HepG2 (cell line): ENCODE measurements around the gene MIA2. TPM values are rescaled to one million over a fixed set of nuclear protein-coding genes. Genes with fewer than 3 reads are reported as not detected.

ENCODE experiments used
- AHR ChIP-seq: IDR thresholded peaks from 2 replicates; pipeline ENCODE4 v1.6.1; 2018; ENCODE audit warnings: missing genetic modification reagents, missing compliant biosample characterization
- FOSL1 ChIP-seq: sonication (generic); formaldehyde crosslinking; IDR thresholded peaks from 2 replicates; pipeline ENCODE4 v1.9.0; 2021; ENCODE audit warnings: missing genetic modification reagents, borderline replicate concordance
- GLI4 ChIP-seq: sonication (generic); formaldehyde crosslinking; IDR thresholded peaks from 2 replicates; pipeline ENCODE4 v1.5.1; 2020; ENCODE audit warnings: missing genetic modification reagents, mild to moderate bottlenecking, moderate library complexity, borderline replicate concordance
- HNRNPH1 ChIP-seq: fragments of 200-400 bp; formaldehyde crosslinking; optimal IDR thresholded peaks from 2 replicates; pipeline ENCODE3; 2017; ENCODE audit warnings: mild to moderate bottlenecking, low read depth, low read length
- HNRNPK ChIP-seq: fragments of 200-400 bp; formaldehyde crosslinking; IDR thresholded peaks from 2 replicates; pipeline ENCODE4 v1.6.1; 2018; ENCODE audit warnings: low read length, low read depth, moderate library complexity, mild to moderate bottlenecking; ENCODE audit not compliant: poor library complexity, severe bottlenecking
- IKZF4 ChIP-seq: sonication (generic); formaldehyde crosslinking; IDR thresholded peaks from 2 replicates; pipeline ENCODE4 v1.5.1; 2020; ENCODE audit warnings: borderline replicate concordance, mild to moderate bottlenecking, low read depth, missing genetic modification reagents; ENCODE audit errors: not compliant biosample characterization
- KLF13 ChIP-seq: sonication (generic); formaldehyde crosslinking; IDR thresholded peaks from 2 replicates; pipeline ENCODE4 v1.4.0; 2020; ENCODE audit warnings: mild to moderate bottlenecking, missing genetic modification reagents
- MBD4 ChIP-seq: IDR thresholded peaks from 2 replicates; pipeline ENCODE4 v1.6.1; 2012; ENCODE audit warnings: low read length, inconsistent platforms, borderline replicate concordance
- NR2F1 ChIP-seq, 2 experiments: fragments of 450-650 bp in 1 of 2; formaldehyde crosslinking in 1 of 2; IDR thresholded peaks; 2 replicates each; pipeline versions ENCODE4 v1.5.0 to v1.6.1; 2016 to 2020; ENCODE audit warnings: mild to moderate bottlenecking in 1 of 2, missing compliant biosample characterization in 1 of 2, missing genetic modification reagents in 1 of 2, moderate library complexity in 1 of 2
- RFX5 ChIP-seq: IDR thresholded peaks from 2 replicates; pipeline ENCODE4 v1.6.1; 2011; ENCODE audit warnings: low read depth, low read length, improper control_type of control experiment
- YEATS2 ChIP-seq: sonication (generic); formaldehyde crosslinking; IDR thresholded peaks from 2 replicates; pipeline ENCODE4 v1.4.0; 2020; ENCODE audit warnings: missing genetic modification reagents, borderline replicate concordance
- ZBTB20 ChIP-seq: sonication (generic); formaldehyde crosslinking; IDR thresholded peaks from 2 replicates; pipeline ENCODE4 v1.8.1; 2023; ENCODE audit warnings: missing genetic modification reagents, low read depth, mild to moderate bottlenecking, borderline replicate concordance
- ZNF230 ChIP-seq: sonication (generic); formaldehyde crosslinking; IDR thresholded peaks from 2 replicates; pipeline ENCODE4 v1.4.0; 2020; ENCODE audit warnings: mild to moderate bottlenecking, missing genetic modification reagents
- ZNF589 ChIP-seq: sonication (generic); formaldehyde crosslinking; conservative IDR thresholded peaks from 2 replicates; pipeline ENCODE4 v1.8.0; 2022; ENCODE audit warnings: mild to moderate bottlenecking, moderate library complexity, missing genetic modification reagents
- ZNF670 ChIP-seq: sonication (generic); formaldehyde crosslinking; IDR thresholded peaks from 2 replicates; pipeline ENCODE4 v1.8.0; 2022; ENCODE audit warnings: mild to moderate bottlenecking, missing genetic modification reagents, borderline replicate concordance
- ZSCAN31 ChIP-seq: sonication (generic); formaldehyde crosslinking; IDR thresholded peaks from 2 replicates; pipeline ENCODE4 v1.5.0; 2020; ENCODE audit warnings: low read depth, mild to moderate bottlenecking, missing genetic modification reagents
- polyA plus RNA-seq, 8 experiments: library from polyadenylated mRNA; depleted of rRNA in 3 of 8; stranded (reverse) in 7 of 8; unstranded in 1 of 8; fragments of >200 nt; fragmentation: Illumina TruSeq in 4 of 8; extraction: Trizol in 4 of 8; gene quantifications; 2 replicates each; pipeline versions ENCODE4 v1.2.1 to v1.2.3, GENCODE V29; 2011 to 2016; ENCODE audit warnings: low read depth in 4 of 8, missing spikeins in 1 of 8, mixed read lengths in 1 of 8; ENCODE audit not compliant: insufficient read depth in 1 of 8
- total RNA-seq, 5 experiments: library from RNA; depleted of rRNA; stranded (reverse); fragments of >200 nt; fragmentation: Illumina TruSeq; extraction: Trizol; gene quantifications; 2 replicates each; pipeline ENCODE4 v1.2.3, GENCODE V29; 2016; ENCODE audit warnings: low read depth in 1 of 5
- TF ChIP-seq, protein P1 (sequence below): sonication (generic); formaldehyde crosslinking; IDR thresholded peaks from 2 replicates; pipeline ENCODE4 v1.8.0; 2022; ENCODE audit warnings: mild to moderate bottlenecking, missing genetic modification reagents, moderate library complexity
- TF ChIP-seq, protein P2 (sequence below): sonication (generic); formaldehyde crosslinking; IDR thresholded peaks from 2 replicates; pipeline ENCODE4 v1.5.0; 2020; ENCODE audit warnings: missing genetic modification reagents, mild to moderate bottlenecking, borderline replicate concordance
- TF ChIP-seq, protein P3 (sequence below): sonication (generic); formaldehyde crosslinking; IDR thresholded peaks from 2 replicates; pipeline ENCODE4 v1.5.1; 2020; ENCODE audit warnings: mild to moderate bottlenecking, moderate library complexity, missing genetic modification reagents
- TF ChIP-seq, protein P4 (sequence below), 2 experiments: sonication (generic) in 1 of 2; formaldehyde crosslinking in 1 of 2; IDR thresholded peaks; 2 replicates each; pipeline versions ENCODE4 v1.4.0 to v1.6.1; 2018 to 2020; ENCODE audit warnings: missing genetic modification reagents in 2 of 2, borderline replicate concordance in 1 of 2, low read depth in 1 of 2, mild to moderate bottlenecking in 1 of 2, missing biosample characterization in 1 of 2
- TF ChIP-seq, protein P5 (sequence below): sonication (generic); formaldehyde crosslinking; IDR thresholded peaks from 2 replicates; pipeline ENCODE4 v1.4.0; 2020; ENCODE audit warnings: missing genetic modification reagents, borderline replicate concordance

MIA2 gene
- total and polyA plus RNA-seq, 2 of the 13 experiments (the other 11 are each of a cell fraction or from before 2014, with no cell fraction given), result 134 to 158 TPM

DNA sequence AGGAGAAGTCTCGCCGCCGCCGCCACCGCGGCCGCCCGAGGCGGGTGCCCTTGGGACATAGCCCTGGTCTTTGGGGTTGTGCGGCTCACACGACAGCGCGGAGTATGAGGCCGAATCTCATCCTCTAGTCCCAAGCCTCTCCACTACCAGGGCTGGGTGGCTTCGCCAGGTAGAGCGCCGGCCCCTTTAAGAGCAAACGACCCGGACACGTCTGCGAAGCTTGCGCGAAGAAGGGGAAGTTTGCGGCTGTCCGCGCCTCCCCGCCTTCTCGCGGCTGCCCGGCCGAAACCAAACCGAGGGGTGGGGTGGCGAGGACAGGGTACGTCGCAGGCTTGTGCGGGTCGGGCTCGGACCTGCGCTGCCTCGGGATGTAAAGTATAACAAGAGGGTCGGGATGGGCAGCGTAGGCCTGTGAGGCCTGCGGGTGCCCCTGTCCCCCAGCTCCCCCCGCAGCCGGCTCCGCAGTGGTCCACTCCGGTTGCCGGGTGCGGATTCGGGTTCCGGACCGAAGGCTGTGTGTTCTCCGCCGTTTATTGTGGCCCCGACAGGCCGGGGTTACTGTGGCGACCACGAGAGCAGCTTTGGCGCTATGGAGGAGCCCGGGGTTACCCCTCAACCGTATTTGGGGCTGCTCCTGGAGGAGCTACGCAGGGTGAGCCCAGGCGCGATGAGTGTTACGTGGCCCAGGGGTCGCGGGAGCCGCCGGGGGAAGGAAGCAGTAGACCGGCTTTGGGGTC, 33.3 kb downstream of the MIA2 start (continued):
- TF ChIP-seq HNRNPH1 (no peak), MBD4 (no peak), GLI4 (peak; percentile 92; the same call in 1 of the 2 replicates), FOSL1 (CRISPR knock-in tag) (peak; percentile 7; the same call in 1 of the 2 replicates), KLF13 (CRISPR knock-in tag) (peak; percentile 75; the same call in 1 of the 2 replicates), NR2F1 (CRISPR knock-in tag; IDR thresholded peaks at IDR 0.05) (peak; percentile 20 to 23; a peak in 2 of 4 replicates), ZNF670 (CRISPR knock-in tag) (peak; percentile 68; the same call in 1 of the 2 replicates), ZSCAN31 (CRISPR knock-in tag) (peak; percentile 95), HNRNPK (peak; percentile 86), AHR (CRISPR knock-in tag) (peak; percentile 85), ZNF589 (peak; percentile 96), ZBTB20 (no peak; the same call in 1 of the 2 replicates), RFX5 (0 out of 2 replicates have a peak, but pooled peaks have one; percentile 15), IKZF4 (peak; percentile 36), YEATS2 (CRISPR knock-in tag) (peak; percentile 69), ZNF230 (CRISPR knock-in tag) (peak; percentile 94)
- TF ChIP-seq, protein P1, sequence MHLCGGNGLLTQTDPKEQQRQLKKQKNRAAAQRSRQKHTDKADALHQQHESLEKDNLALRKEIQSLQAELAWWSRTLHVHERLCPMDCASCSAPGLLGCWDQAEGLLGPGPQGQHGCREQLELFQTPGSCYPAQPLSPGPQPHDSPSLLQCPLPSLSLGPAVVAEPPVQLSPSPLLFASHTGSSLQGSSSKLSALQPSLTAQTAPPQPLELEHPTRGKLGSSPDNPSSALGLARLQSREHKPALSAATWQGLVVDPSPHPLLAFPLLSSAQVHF (CRISPR knock-in tag), result peak; percentile 74
- TF ChIP-seq, protein P2, sequence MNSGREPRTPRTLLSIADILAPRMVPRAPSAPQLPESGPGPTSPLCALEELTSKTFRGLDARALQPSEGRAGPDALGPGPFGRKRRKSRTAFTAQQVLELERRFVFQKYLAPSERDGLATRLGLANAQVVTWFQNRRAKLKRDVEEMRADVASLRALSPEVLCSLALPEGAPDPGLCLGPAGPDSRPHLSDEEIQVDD (CRISPR knock-in tag), result no peak; the same call in 1 of the 2 replicates
- TF ChIP-seq, protein P3, sequence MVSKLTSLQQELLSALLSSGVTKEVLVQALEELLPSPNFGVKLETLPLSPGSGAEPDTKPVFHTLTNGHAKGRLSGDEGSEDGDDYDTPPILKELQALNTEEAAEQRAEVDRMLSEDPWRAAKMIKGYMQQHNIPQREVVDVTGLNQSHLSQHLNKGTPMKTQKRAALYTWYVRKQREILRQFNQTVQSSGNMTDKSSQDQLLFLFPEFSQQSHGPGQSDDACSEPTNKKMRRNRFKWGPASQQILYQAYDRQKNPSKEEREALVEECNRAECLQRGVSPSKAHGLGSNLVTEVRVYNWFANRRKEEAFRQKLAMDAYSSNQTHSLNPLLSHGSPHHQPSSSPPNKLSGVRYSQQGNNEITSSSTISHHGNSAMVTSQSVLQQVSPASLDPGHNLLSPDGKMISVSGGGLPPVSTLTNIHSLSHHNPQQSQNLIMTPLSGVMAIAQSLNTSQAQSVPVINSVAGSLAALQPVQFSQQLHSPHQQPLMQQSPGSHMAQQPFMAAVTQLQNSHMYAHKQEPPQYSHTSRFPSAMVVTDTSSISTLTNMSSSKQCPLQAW, result peak; percentile 86
- TF ChIP-seq, protein P4, sequence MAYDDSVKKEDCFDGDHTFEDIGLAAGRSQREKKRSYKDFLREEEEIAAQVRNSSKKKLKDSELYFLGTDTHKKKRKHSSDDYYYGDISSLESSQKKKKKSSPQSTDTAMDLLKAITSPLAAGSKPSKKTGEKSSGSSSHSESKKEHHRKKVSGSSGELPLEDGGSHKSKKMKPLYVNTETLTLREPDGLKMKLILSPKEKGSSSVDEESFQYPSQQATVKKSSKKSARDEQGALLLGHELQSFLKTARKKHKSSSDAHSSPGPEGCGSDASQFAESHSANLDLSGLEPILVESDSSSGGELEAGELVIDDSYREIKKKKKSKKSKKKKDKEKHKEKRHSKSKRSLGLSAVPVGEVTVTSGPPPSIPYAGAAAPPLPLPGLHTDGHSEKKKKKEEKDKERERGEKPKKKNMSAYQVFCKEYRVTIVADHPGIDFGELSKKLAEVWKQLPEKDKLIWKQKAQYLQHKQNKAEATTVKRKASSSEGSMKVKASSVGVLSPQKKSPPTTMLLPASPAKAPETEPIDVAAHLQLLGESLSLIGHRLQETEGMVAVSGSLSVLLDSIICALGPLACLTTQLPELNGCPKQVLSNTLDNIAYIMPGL (CRISPR knock-in tag; IDR thresholded peaks at IDR 0.05; ENCODE audit: borderline replicate concordance in 1 of 2, low read depth in 1 of 2), result peak; percentile 58 to 99
- TF ChIP-seq, protein P5, sequence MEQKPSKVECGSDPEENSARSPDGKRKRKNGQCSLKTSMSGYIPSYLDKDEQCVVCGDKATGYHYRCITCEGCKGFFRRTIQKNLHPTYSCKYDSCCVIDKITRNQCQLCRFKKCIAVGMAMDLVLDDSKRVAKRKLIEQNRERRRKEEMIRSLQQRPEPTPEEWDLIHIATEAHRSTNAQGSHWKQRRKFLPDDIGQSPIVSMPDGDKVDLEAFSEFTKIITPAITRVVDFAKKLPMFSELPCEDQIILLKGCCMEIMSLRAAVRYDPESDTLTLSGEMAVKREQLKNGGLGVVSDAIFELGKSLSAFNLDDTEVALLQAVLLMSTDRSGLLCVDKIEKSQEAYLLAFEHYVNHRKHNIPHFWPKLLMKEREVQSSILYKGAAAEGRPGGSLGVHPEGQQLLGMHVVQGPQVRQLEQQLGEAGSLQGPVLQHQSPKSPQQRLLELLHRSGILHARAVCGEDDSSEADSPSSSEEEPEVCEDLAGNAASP (CRISPR knock-in tag), result peak; percentile 70; the same call in 1 of the 2 replicates
